HepG2 (cell line): ENCODE measurements around the gene ANKUB1. TPM values are rescaled to one million over a fixed set of nuclear protein-coding genes. Genes with fewer than 3 reads are reported as not detected.

Experiments used
- ATM ChIP-seq: fragments of 450-650 bp; IDR thresholded peaks from 2 replicates; pipeline ENCODE4 v1.7.1; 2017; ENCODE audit warnings: mild to moderate bottlenecking, borderline replicate concordance
- CHD2 ChIP-seq: IDR thresholded peaks from 2 replicates; pipeline ENCODE4 v1.6.1; 2011; ENCODE audit warnings: low read depth, low read length, improper control_type of control experiment
- DBP ChIP-seq: sonication (generic); formaldehyde crosslinking; IDR thresholded peaks from 2 replicates; pipeline ENCODE4 v1.4.0; 2020; ENCODE audit warnings: missing genetic modification reagents; ENCODE audit errors: not compliant biosample characterization
- KDM2A ChIP-seq: sonication (generic); formaldehyde crosslinking; IDR thresholded peaks from 2 replicates; pipeline ENCODE4 v1.4.0; 2020; ENCODE audit warnings: low read depth, missing genetic modification reagents, borderline replicate concordance
- KLF15 ChIP-seq: sonication (generic); formaldehyde crosslinking; IDR thresholded peaks from 2 replicates; pipeline ENCODE4 v1.8.1; 2023; ENCODE audit warnings: borderline replicate concordance, mild to moderate bottlenecking, inconsistent platforms, missing genetic modification reagents, mixed read lengths
- NR2F1 ChIP-seq, 2 experiments: fragments of 450-650 bp in 1 of 2; formaldehyde crosslinking in 1 of 2; IDR thresholded peaks; 2 replicates each; pipeline versions ENCODE4 v1.5.0 to v1.6.1; 2016 to 2020; ENCODE audit warnings: mild to moderate bottlenecking in 1 of 2, missing compliant biosample characterization in 1 of 2, missing genetic modification reagents in 1 of 2, moderate library complexity in 1 of 2
- TFDP1 ChIP-seq: IDR thresholded peaks from 2 replicates; pipeline ENCODE4 v1.6.1; 2016; ENCODE audit warnings: missing compliant biosample characterization, missing genetic modification reagents, borderline replicate concordance
- ZBTB44 ChIP-seq: sonication (generic); formaldehyde crosslinking; IDR thresholded peaks from 2 replicates; pipeline ENCODE4 v1.4.0; 2020; ENCODE audit warnings: missing genetic modification reagents
- ZMYM4 ChIP-seq: sonication (generic); formaldehyde crosslinking; IDR thresholded peaks from 2 replicates; pipeline ENCODE4 v1.8.1; 2023; ENCODE audit warnings: mild to moderate bottlenecking, missing genetic modification reagents
- ZNF670 ChIP-seq: sonication (generic); formaldehyde crosslinking; IDR thresholded peaks from 2 replicates; pipeline ENCODE4 v1.8.0; 2022; ENCODE audit warnings: mild to moderate bottlenecking, missing genetic modification reagents, borderline replicate concordance
- ZNF749 ChIP-seq: sonication (generic); formaldehyde crosslinking; IDR thresholded peaks from 2 replicates; pipeline ENCODE4 v1.8.0; 2022; ENCODE audit warnings: mild to moderate bottlenecking, missing genetic modification reagents, moderate library complexity, borderline replicate concordance
- ZNF83 ChIP-seq: sonication (generic); formaldehyde crosslinking; IDR thresholded peaks from 2 replicates; pipeline ENCODE4 v1.4.0; 2020; ENCODE audit warnings: missing genetic modification reagents, mild to moderate bottlenecking, borderline replicate concordance
- ZZZ3 ChIP-seq: sonication (generic); formaldehyde crosslinking; IDR thresholded peaks from 2 replicates; pipeline ENCODE4 v1.4.0; 2020; ENCODE audit warnings: missing genetic modification reagents, mild to moderate bottlenecking, borderline replicate concordance
- polyA plus RNA-seq, 8 experiments: library from polyadenylated mRNA; depleted of rRNA in 3 of 8; stranded (reverse) in 7 of 8; unstranded in 1 of 8; fragments of >200 nt; fragmentation: Illumina TruSeq in 4 of 8; extraction: Trizol in 4 of 8; gene quantifications; 2 replicates each; pipeline versions ENCODE4 v1.2.1 to v1.2.3, GENCODE V29; 2011 to 2016; ENCODE audit warnings: low read depth in 4 of 8, missing spikeins in 1 of 8, mixed read lengths in 1 of 8; ENCODE audit not compliant: insufficient read depth in 1 of 8
- total RNA-seq, 5 experiments: library from RNA; depleted of rRNA; stranded (reverse); fragments of >200 nt; fragmentation: Illumina TruSeq; extraction: Trizol; gene quantifications; 2 replicates each; pipeline ENCODE4 v1.2.3, GENCODE V29; 2016; ENCODE audit warnings: low read depth in 1 of 5
- TF ChIP-seq, protein P1 (sequence below), 2 experiments: fragments of 450-650 bp in 1 of 2; sonication (generic) in 1 of 2; formaldehyde crosslinking in 1 of 2; IDR thresholded peaks; 2 replicates each; pipeline versions ENCODE4 v1.6.1 to v1.8.0; 2016 to 2022; ENCODE audit warnings: antibody characterized with exemption in 1 of 2, mild to moderate bottlenecking in 1 of 2, missing genetic modification reagents in 1 of 2

The ANKUB1 gene
- total and polyA plus RNA-seq, 2 of the 13 experiments (the other 11 are each of a cell fraction or from before 2014, with no cell fraction given): not detected

- TF ChIP-seq NR2F1 (CRISPR knock-in tag; IDR thresholded peaks at IDR 0.05): 0 out of 4 replicates have a peak, but pooled peaks of 1 of the 2 experiments have one; percentile 3
- peak; percentile 42; the same call in 1 of the 2 replicates for TF ChIP-seq CHD2
- TF ChIP-seq, protein P1, sequence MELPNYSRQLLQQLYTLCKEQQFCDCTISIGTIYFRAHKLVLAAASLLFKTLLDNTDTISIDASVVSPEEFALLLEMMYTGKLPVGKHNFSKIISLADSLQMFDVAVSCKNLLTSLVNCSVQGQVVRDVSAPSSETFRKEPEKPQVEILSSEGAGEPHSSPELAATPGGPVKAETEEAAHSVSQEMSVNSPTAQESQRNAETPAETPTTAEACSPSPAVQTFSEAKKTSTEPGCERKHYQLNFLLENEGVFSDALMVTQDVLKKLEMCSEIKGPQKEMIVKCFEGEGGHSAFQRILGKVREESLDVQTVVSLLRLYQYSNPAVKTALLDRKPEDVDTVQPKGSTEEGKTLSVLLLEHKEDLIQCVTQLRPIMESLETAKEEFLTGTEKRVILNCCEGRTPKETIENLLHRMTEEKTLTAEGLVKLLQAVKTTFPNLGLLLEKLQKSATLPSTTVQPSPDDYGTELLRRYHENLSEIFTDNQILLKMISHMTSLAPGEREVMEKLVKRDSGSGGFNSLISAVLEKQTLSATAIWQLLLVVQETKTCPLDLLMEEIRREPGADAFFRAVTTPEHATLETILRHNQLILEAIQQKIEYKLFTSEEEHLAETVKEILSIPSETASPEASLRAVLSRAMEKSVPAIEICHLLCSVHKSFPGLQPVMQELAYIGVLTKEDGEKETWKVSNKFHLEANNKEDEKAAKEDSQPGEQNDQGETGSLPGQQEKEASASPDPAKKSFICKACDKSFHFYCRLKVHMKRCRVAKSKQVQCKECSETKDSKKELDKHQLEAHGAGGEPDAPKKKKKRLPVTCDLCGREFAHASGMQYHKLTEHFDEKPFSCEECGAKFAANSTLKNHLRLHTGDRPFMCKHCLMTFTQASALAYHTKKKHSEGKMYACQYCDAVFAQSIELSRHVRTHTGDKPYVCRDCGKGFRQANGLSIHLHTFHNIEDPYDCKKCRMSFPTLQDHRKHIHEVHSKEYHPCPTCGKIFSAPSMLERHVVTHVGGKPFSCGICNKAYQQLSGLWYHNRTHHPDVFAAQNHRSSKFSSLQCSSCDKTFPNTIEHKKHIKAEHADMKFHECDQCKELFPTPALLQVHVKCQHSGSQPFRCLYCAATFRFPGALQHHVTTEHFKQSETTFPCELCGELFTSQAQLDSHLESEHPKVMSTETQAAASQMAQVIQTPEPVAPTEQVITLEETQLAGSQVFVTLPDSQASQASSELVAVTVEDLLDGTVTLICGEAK (IDR thresholded peaks at IDR 0.05): no peak
- TF ChIP-seq, protein P1 (CRISPR knock-in tag; IDR thresholded peaks at IDR 0.05): peak; percentile 76
- TF ChIP-seq TFDP1 (CRISPR knock-in tag): peak; percentile 7; the same call in 1 of the 2 replicates
- 0 out of 2 replicates have a peak, but pooled peaks have one; percentile 64 for TF ChIP-seq ZNF749
- no peak for TF ChIP-seq KLF15 (CRISPR knock-in tag)
- TF ChIP-seq KDM2A (CRISPR knock-in tag): peak; percentile 78
- TF ChIP-seq ATM: no peak
- TF ChIP-seq ZBTB44 (CRISPR knock-in tag): 0 out of 2 replicates have a peak, but pooled peaks have one; percentile 12
- TF ChIP-seq DBP: peak; percentile 39
- 0 out of 2 replicates have a peak, but pooled peaks have one; percentile 5 for TF ChIP-seq ZNF670 (CRISPR knock-in tag)
- peak; percentile 74 for TF ChIP-seq ZMYM4
- 0 out of 2 replicates have a peak, but pooled peaks have one; percentile 18 for TF ChIP-seq ZNF83
- TF ChIP-seq ZZZ3 (CRISPR knock-in tag): no peak
Observed at GRCh38 chr3:149812606-149813366, 20.4 kb upstream of the ANKUB1 start, which contains the start of gene RNF13 (continued).
